ENCODE measurements around the gene LRCOL1.

Gene LRCOL1

DNA sequence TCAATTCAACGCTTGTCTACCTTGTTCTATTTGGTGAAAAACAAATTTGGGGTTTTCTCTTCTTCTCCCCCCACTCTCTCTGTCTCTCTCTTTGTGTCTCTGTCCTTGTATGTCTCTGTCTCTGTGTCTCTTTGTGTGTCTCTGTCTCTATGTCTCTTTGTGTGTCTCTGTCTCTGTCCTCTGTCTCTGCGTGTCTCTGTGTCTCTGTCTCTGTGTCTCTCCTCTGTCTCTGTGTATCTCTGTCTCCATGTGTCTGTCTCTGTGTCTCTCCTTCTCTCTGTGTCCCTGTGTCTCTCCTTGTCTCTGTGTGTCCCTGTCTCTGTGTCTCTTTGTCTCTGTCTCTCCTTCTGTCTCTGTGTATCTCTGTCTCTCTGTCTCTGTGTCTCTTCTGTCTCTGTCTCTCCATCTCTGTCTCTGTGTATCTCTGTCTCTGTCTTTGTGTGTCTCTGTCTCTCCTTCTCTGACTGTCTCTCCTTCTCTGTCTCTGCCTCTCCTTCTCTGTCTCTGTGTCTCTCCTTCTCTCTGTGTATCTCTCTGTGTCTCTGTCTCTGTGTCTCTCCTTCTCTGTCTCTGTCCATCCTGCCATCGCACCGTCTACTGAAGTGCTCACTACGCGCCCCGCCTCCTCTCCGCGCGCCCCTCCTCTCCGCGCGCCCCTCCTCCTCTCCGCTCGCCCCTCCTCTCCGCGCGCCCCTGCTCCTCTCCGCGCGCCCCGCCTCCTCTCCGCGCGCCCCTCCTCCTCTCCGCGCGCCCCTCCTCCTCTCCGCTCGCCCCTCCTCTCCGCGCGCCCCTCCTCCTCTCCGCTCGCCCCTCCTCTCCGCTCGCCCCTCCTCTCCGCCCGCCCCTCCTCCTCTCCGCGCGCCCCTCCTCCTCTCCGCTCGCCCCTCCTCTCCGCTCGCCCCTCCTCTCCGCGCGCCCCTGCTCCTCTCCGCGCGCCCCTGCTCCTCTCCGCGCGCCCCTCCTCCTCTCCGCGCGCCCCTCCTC, 12.8 kb downstream of the LRCOL1 start:
- TF ChIP-seq, protein P1, sequence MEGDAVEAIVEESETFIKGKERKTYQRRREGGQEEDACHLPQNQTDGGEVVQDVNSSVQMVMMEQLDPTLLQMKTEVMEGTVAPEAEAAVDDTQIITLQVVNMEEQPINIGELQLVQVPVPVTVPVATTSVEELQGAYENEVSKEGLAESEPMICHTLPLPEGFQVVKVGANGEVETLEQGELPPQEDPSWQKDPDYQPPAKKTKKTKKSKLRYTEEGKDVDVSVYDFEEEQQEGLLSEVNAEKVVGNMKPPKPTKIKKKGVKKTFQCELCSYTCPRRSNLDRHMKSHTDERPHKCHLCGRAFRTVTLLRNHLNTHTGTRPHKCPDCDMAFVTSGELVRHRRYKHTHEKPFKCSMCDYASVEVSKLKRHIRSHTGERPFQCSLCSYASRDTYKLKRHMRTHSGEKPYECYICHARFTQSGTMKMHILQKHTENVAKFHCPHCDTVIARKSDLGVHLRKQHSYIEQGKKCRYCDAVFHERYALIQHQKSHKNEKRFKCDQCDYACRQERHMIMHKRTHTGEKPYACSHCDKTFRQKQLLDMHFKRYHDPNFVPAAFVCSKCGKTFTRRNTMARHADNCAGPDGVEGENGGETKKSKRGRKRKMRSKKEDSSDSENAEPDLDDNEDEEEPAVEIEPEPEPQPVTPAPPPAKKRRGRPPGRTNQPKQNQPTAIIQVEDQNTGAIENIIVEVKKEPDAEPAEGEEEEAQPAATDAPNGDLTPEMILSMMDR (IDR thresholded peaks at IDR 0.05; ENCODE audit: insufficient read depth, low read depth, low read length, missing control alignments): no peak
- DNase-seq (ENCODE audit: low read depth): peak; percentile 80
- H3K4me3 ChIP-seq (ENCODE audit: low read depth, low read length): peak overlapping the region; percentile 51

DNA sequence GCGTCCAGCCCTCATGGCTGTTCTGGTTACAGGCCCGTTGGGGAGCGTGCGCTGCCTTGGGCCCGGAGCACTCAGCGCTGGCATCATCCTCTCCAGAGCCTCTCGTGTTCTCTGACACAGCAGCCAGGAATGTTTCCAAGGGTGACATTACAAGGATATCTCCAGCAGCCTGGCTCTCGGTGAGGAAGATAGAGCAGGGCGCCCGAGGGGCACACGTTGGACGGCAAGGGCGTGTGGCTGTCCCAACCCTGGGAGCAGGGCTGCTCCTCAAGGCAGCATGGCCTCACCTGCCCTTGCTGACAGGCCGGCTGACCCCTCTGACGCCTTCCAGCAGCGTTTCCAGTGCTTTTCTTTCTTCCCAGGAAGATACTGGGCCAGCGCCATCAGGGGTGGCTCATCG, 14.4 kb downstream of the LRCOL1 start:
- DNase-seq (ENCODE audit: low read depth): no peak
- H3K4me3 ChIP-seq (ENCODE audit: low read depth, low read length): no peak overlapping the region
- TF ChIP-seq, protein P1 (IDR thresholded peaks at IDR 0.05; ENCODE audit: insufficient read depth, low read depth, low read length, missing control alignments): no peak

DNA sequence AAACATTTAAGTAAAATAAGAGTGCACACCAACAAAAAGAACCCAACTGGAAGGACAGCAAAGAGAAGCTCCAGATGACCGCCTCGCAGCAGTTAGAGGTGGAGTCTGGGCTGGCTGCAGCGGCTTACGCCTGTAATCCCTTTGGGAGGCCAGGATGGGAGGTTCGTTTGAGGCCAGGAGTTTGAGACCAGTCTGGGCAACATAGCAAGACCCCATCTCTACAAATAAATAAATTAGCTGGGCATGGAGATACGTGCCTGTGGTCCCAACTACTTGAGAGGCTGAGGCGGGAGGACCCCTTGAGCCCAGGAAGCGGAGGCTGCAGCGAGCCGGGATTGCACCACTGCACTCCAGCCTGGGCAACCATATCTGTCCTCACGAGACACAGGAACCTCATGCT, 15.2 kb downstream of the LRCOL1 start:
- TF ChIP-seq, protein P1 (IDR thresholded peaks at IDR 0.05; ENCODE audit: insufficient read depth, low read depth, low read length, missing control alignments): no peak
- no peak overlapping the region for H3K4me3 ChIP-seq (ENCODE audit: low read depth, low read length)
- no peak for DNase-seq (ENCODE audit: low read depth)

DNA sequence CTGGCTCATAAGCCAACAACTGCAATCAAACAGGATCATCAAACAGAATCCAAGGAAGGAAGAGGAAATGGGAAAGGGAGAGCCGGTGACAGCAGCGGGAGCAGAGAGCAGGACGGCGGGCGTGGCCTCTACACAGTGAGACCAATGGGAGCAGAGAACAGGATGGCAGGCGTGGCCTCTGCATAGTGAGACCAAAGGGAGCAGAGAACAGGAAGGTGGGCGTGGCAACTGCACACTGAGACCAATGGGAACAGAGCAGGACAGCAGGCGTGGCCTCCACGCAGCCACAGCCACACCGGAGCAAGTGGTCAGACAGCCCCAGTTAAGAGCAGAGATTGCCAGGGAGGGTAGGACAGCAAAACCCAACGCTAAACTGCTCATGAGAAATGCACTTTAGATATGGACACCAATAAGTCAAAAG, 16.4 kb downstream of the LRCOL1 start:
- no peak overlapping the region for H3K4me3 ChIP-seq (ENCODE audit: low read depth, low read length)
- DNase-seq (ENCODE audit: low read depth): peak; percentile 42
- TF ChIP-seq, protein P1 (IDR thresholded peaks at IDR 0.05; ENCODE audit: insufficient read depth, low read depth, low read length, missing control alignments): no peak

DNA sequence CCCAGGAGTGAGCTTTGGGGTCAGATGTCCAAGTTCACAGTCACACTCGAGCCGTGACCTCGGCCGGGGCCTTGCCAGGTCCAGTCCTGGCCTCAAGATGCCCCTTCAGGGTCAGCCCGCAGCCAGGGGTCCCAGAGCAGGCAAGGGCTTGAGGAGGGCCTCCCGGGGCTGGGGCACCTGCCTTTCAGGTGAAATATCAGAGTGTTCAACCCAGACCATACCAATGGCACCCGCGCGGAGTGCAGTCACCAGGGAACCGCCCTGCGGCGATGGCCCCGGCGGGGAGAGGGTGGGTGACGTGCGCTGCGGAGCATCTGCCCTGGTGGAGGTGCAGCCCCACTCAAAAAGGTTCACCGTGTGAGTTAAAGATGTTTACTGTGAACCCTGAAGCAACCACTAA, 16.9 kb downstream of the LRCOL1 start:
- TF ChIP-seq, protein P1 (IDR thresholded peaks at IDR 0.05; ENCODE audit: insufficient read depth, low read depth, low read length, missing control alignments): no peak
- no peak for DNase-seq (ENCODE audit: low read depth)
- no peak overlapping the region for H3K4me3 ChIP-seq (ENCODE audit: low read depth, low read length)

DNA sequence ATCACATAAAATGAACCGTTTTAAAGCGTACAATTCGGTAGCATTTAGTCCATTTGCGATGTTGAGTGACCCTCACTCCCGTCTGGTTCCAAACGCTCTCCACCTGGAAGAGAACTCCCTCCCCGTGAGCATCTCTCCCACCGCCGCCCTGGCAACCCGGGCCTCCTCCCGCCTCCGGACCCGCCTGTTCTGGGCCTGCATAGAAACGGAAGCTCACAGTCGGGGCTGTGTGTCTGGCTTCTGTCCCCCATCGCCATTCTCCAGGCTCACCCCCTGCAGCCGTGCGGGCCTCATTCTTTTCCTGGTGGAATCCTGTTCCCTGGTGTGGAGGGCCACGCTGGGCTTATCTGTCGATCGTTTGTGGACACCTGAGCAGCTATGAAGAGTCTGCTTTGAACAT, 17.3 kb downstream of the LRCOL1 start:
- TF ChIP-seq, protein P1 (IDR thresholded peaks at IDR 0.05; ENCODE audit: insufficient read depth, low read depth, low read length, missing control alignments): no peak
- no peak overlapping the region for H3K4me3 ChIP-seq (ENCODE audit: low read depth, low read length)
- DNase-seq (ENCODE audit: low read depth): no peak

Data from GM12865 (cell line).